22Rv1 (cell line): ENCODE results near the gene NOD1.

Source experiments
- ZFX ChIP-seq: fragments of 450-650 bp; IDR thresholded peaks from 2 replicates; pipeline ENCODE4 v1.6.1; 2017; ENCODE audit warnings: antibody characterized with exemption, borderline replicate concordance
- TF ChIP-seq, protein P1 (sequence below): fragments of 450-650 bp; IDR thresholded peaks from 2 replicates; pipeline ENCODE4 v1.5.1; 2017; ENCODE audit warnings: mild to moderate bottlenecking

DNA sequence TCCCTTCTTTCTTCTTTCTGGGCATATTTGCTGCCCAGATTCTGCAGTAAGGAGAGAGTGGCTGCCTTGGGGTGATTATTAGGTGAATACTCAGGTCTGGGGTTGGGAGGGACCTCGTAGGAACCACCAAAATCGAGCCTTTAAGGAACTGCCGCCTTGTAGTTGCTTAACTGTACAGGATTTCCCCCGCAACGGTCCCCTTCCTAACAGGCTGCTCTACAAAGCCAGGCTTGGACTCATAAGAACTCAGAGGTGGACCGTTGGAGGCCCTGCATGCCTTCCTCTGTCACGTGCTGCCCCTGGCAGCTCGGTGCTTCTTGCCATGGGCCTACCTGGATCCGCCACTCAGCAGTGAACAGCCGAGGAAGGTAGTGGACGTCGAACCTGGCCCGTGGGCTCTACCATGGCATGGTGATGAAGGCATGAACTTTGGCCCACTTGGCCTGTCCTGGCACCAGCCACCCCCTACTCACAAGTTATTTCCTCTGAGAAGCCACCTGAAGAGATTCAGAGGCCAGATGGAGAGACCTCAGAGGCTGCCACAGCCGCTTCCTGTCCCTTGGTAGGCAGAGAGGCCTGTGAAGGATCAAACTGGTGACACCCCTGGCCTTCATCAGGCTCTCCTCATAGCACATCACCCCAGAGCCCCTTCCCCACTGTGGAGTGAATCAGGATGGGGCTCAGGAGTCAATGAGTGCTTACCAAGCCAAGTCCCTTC lies 54.6 kb downstream of the NOD1 start:
- TF ChIP-seq, protein P1, sequence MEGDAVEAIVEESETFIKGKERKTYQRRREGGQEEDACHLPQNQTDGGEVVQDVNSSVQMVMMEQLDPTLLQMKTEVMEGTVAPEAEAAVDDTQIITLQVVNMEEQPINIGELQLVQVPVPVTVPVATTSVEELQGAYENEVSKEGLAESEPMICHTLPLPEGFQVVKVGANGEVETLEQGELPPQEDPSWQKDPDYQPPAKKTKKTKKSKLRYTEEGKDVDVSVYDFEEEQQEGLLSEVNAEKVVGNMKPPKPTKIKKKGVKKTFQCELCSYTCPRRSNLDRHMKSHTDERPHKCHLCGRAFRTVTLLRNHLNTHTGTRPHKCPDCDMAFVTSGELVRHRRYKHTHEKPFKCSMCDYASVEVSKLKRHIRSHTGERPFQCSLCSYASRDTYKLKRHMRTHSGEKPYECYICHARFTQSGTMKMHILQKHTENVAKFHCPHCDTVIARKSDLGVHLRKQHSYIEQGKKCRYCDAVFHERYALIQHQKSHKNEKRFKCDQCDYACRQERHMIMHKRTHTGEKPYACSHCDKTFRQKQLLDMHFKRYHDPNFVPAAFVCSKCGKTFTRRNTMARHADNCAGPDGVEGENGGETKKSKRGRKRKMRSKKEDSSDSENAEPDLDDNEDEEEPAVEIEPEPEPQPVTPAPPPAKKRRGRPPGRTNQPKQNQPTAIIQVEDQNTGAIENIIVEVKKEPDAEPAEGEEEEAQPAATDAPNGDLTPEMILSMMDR, result no peak
- no peak for TF ChIP-seq ZFX
